H1 (cell line): ENCODE measurements around the gene PRR22. TPM values are rescaled to one million over a fixed set of nuclear protein-coding genes. Genes with fewer than 3 reads are reported as not detected.

Source experiments
- CTCF ChIP-seq, 3 experiments: IDR thresholded peaks; 1 replicate in 2 of 3; 2 replicates in 1 of 3; pipeline versions ENCODE4 v1.5.1 to v1.6.1; 2011; ENCODE audit warnings: low read length in 3 of 3, mild to moderate bottlenecking in 3 of 3, inconsistent platforms in 2 of 3, low read depth in 1 of 3, moderate library complexity in 1 of 3; ENCODE audit not compliant: insufficient read depth in 1 of 3; ENCODE audit errors: control extremely low read depth in 1 of 3
- PHF8 ChIP-seq: fragments of 200-600 bp; sonication (generic); conservative IDR thresholded peaks from 2 replicates; pipeline ENCODE4 v1.7.1; 2012; ENCODE audit warnings: low read depth, mild to moderate bottlenecking, inconsistent platforms, low read length, moderate library complexity
- YY1 ChIP-seq: IDR thresholded peaks from 2 replicates; pipeline ENCODE4 v1.6.1; 2011; ENCODE audit warnings: low read depth, mild to moderate bottlenecking, low read length
- polyA plus RNA-seq, 7 experiments: library from polyadenylated mRNA; depleted of rRNA in 3 of 7; stranded (reverse) in 5 of 7; unstranded in 2 of 7; fragments of >200 nt in 5 of 7; fragments of 200-250 nt in 2 of 7; gene quantifications; 1 replicate in 5 of 7; 2 replicates in 1 of 7; 4 replicates in 1 of 7; pipeline versions ENCODE4 v1.2.1 to v1.2.3, GENCODE V29; 2011 to 2013; ENCODE audit warnings: missing spikeins in 2 of 7, mixed read lengths in 2 of 7
- total RNA-seq: library from RNA; stranded (reverse); fragmentation: NEBNext Ultra II Directional; extraction: Animal tissue kit (Norgen Biotek cat#: 25700); gene quantifications from 2 replicates; pipeline ENCODE4 v1.2.1, GENCODE V29; 2021

Gene PRR22
- total and polyA plus RNA-seq, 2 of the 8 experiments (the other 6 are each of a cell fraction or from before 2014, with no cell fraction given) = 1.9 to 2.1 TPM

GRCh38 chr19:5825178-5825577 is 40.6 kb upstream of the PRR22 start (continued):
- TF ChIP-seq CTCF (IDR thresholded peaks at IDR 0.05; ENCODE audit: control extremely low read depth in 1 of 3, insufficient read depth in 1 of 3, low read depth in 1 of 3, low read length in 3 of 3) = no peak
- TF ChIP-seq PHF8 = no peak
- no peak for TF ChIP-seq YY1
- TF ChIP-seq, all 59 proteins: peak for 0
